ENCODE results near the gene CAPZA1. TPM values are rescaled to one million over a fixed set of nuclear protein-coding genes. Genes with fewer than 3 reads are reported as not detected.

Gene CAPZA1
- total RNA-seq, 4 donors from 2014 or later, result 65.7 to 93.7 (median 84.1) TPM

- no peak for ATAC-seq
- H3K4me1 ChIP-seq, result no peaks in the 10 kb centered on the region
- no peak for TF ChIP-seq POLR2AphosphoS5 (IDR thresholded peaks at IDR 0.05)
- TF ChIP-seq CTCF (IDR thresholded peaks at IDR 0.05), result no peak
- no peak for TF ChIP-seq EP300 (IDR thresholded peaks at IDR 0.05)
- no peak for TF ChIP-seq POLR2A (IDR thresholded peaks at IDR 0.05)
- no peak overlapping the region for H3K27ac ChIP-seq
- H3K9me3 ChIP-seq, result no peaks in the 10 kb centered on the region
- 88 to 91% methylated on average over 2 of the region's 2 CpGs for WGBS, 2 donors (ENCODE audit: low coverage in 1 of 2)
- no peaks in the 10 kb centered on the region for H3K27me3 ChIP-seq
- no peak overlapping the region for H3K4me3 ChIP-seq
- H3K36me3 ChIP-seq, result peaks cover 3 to 88% of the 10 kb centered on the region in 2 donors
These were observed 16.6 kb upstream of the CAPZA1 start for GRCh38 chr1:112603012-112603411.

GRCh38 chr1:112603541-112603940 is 16.1 kb upstream of the CAPZA1 start:
- Histone ChIP-seq H3K4me1 (no peaks in the 10 kb centered on the region), H3K27ac (no peak overlapping the region), H3K4me3 (no peak overlapping the region), H3K9me3 (no peaks in the 10 kb centered on the region), H3K36me3 (peaks cover 3 to 88% of the 10 kb centered on the region in 2 donors), H3K27me3 (no peaks in the 10 kb centered on the region)
- WGBS, 2 donors (ENCODE audit: low coverage in 1 of 2), result 100% methylated on average over 1 of the region's 1 CpG
- TF ChIP-seq CTCF (IDR thresholded peaks at IDR 0.05), result no peak
- TF ChIP-seq EP300 (IDR thresholded peaks at IDR 0.05), result no peak
- no peak for TF ChIP-seq POLR2AphosphoS5 (IDR thresholded peaks at IDR 0.05)
- TF ChIP-seq POLR2A (IDR thresholded peaks at IDR 0.05), result no peak
- no peak for ATAC-seq

- H3K27me3 ChIP-seq, result no peaks in the 10 kb centered on the region
- H3K4me3 ChIP-seq, result no peak overlapping the region
- no peak overlapping the region for H3K27ac ChIP-seq
- H3K9me3 ChIP-seq, result no peaks in the 10 kb centered on the region
- H3K4me1 ChIP-seq, result no peaks in the 10 kb centered on the region
- peaks cover 3 to 93% of the 10 kb centered on the region in 2 donors for H3K36me3 ChIP-seq
- no peak for TF ChIP-seq POLR2A (IDR thresholded peaks at IDR 0.05)
- TF ChIP-seq CTCF (IDR thresholded peaks at IDR 0.05), result no peak
- no peak for TF ChIP-seq POLR2AphosphoS5 (IDR thresholded peaks at IDR 0.05)
- TF ChIP-seq EP300 (IDR thresholded peaks at IDR 0.05), result no peak
- ATAC-seq, result no peak
- WGBS, 2 donors (ENCODE audit: low coverage in 1 of 2), result 89 to 90% methylated on average over 4 of the region's 4 CpGs
These were observed 13.9 kb upstream of the CAPZA1 start for GRCh38 chr1:112605633-112606327.

- peaks cover 0 to 63% of the 10 kb centered on the region in 2 donors for H3K36me3 ChIP-seq
- no peak overlapping the region for H3K4me3 ChIP-seq
- no peaks in the 10 kb centered on the region for H3K9me3 ChIP-seq
- TF ChIP-seq POLR2A (IDR thresholded peaks at IDR 0.05), result no peak
- TF ChIP-seq CTCF (IDR thresholded peaks at IDR 0.05), result peak in 2 of 4 experiments; percentile 6 to 44
- no peaks in the 10 kb centered on the region for H3K27me3 ChIP-seq
- peaks cover 3 to 19% (median 5%) of the 10 kb centered on the region in 3 donors for H3K4me1 ChIP-seq
- no peak for ATAC-seq
- 66 to 68% methylated on average over 4 to 6 of the region's 6 CpGs for WGBS, 2 donors (ENCODE audit: low coverage in 1 of 2)
- no peak overlapping the region for H3K27ac ChIP-seq
These were observed 5.1 kb upstream of the CAPZA1 start for GRCh38 chr1:112614460-112615065.

All from gastroesophageal sphincter (tissue), 4 donors.